HUDEP-2 (cell line): ENCODE measurements around the gene TFEC.

ENCODE experiments used
- DNase-seq, 76 experiments: peaks; one replicate each; lab custom pipeline; 2025; ENCODE audit not compliant: unreplicated experiment in 76 of 76; lab: John Stamatoyannopoulos, UW

TFEC gene

DNA sequence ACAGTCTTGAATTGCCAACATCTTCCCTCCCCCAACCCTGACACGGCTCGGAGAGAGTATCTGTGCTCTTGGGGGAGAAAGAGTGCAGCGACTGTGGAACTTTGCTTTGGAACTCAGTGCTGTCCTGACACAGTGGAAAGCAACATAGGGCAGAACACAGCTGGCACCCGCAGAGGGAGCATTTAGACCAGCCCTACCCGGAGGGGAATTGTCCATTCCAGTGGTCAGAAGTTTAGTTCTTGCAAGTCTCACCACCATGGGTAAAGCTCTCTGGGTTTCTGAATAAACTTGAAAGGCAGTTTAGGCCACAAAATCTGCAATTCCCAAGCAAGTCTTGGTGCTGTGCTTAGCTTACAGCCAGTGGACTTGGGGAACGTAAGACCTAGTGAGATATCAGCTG lies 34.9 kb downstream of the TFEC start:
- DNase-seq: no peak

DNA sequence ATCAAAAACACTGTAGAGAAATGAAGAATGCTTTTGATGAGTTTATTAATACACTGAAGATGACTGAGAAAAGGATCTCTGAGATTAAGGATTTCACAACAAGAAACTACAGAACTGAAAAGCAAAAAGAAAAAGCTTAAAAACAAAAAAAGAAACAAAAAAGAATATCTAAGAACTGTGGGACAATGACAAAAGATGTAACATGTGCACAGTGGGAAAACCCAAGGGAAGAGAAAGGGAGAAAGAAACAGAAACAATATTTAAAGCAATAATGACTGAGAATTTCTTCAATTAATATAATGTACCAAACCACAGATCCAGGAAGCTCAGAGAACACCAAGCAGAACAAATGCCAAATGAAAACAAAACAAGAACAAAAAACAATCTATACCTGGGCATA lies 42.2 kb downstream of the TFEC start:
- DNase-seq: no peak

- no peak for DNase-seq
These were observed 43.1 kb downstream of the TFEC start for GRCh38 chr7:115987486-115987885.

- DNase-seq: no peak
These were observed 46.5 kb downstream of the TFEC start for GRCh38 chr7:115984105-115984504.

GRCh38 chr7:115980159-115980558 lies 50.4 kb downstream of the TFEC start:
- DNase-seq: no peak

GRCh38 chr7:115976651-115977050 lies 53.9 kb downstream of the TFEC start:
- DNase-seq: no peak

GRCh38 chr7:115975766-115976165 lies 54.8 kb downstream of the TFEC start:
- DNase-seq: no peak

DNA sequence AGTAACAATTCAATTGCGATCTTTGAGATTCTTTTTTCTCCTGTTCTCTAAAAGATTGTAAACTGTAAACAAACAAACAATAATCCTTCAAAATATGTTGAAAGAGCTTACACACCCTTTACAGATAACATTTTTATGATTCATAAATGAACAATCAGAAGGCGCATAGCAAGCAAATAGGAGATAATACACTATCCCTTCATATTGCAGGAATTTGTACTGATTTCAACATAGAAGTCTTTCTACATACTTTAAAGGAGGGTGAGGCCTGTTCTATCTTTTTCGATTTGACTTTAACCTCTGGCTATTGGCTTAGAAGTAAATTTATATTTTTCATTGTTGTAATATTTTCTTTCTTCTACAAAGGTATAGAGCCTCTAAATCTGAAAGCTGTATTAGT lies 57.2 kb downstream of the TFEC start:
- no peak for DNase-seq

DNA sequence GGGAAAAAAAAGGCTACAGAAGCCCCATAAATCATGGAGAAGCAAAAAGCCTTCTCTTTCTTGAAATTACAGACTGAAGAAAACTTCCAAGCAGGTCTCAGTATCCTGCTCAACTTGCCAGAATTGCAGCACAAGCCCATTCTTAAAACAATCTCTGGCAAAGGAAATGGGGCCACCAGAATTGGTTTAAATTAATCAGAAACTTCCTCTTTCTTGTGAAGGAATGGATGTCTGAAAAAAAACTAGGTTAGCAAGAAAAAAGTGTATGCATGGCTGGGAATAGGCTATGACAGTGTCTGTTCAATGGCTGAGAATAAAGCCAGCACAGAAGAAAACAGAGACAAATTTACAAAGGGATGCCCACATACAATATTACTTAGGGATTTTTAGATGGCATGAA lies 59.1 kb downstream of the TFEC start:
- no peak for DNase-seq

DNA sequence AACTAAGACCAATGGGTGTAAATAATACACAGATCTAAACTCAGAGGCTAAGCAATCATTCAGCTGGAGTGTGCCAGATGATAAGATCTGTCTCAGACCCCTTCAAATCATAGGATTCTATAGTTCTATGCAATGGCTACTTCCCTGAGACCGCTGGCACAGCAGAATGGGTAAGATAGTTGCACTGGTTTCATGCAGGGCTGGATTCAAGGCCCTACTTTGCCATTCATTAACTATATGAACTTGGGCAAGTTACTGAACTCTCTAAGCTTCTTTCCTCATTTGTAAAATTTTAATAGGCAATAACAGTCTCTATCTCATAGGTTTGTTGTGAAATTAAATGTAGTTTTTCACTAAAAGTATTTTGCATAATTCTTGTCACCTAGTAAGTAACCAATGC lies 62.0 kb downstream of the TFEC start:
- no peak for DNase-seq

- DNase-seq: no peak
These were observed 62.4 kb downstream of the TFEC start for GRCh38 chr7:115968171-115968570.

- DNase-seq: no peak
These were observed 64.6 kb downstream of the TFEC start for GRCh38 chr7:115965796-115966475.

DNA sequence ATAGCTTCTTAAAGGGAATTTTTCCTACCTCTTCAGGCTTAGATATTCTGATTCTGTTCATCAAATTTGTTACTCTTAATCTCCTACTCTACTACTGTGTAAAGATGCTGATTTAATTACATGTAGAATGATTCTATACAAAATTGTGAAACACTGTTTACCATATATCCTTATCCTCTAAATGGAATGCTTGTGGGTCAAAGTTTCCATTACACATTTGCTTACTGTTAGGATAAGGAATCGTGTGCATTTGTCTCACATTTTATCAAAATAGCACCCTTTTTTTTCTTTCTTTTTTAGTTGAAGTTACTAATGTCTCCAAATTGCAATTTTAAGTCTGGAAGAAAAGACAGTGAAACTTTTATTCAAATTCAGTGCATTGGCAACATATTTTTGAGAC lies 65.3 kb downstream of the TFEC start:
- no peak for DNase-seq

- DNase-seq: no peak
These were observed 65.8 kb downstream of the TFEC start for GRCh38 chr7:115964799-115965198.

DNA sequence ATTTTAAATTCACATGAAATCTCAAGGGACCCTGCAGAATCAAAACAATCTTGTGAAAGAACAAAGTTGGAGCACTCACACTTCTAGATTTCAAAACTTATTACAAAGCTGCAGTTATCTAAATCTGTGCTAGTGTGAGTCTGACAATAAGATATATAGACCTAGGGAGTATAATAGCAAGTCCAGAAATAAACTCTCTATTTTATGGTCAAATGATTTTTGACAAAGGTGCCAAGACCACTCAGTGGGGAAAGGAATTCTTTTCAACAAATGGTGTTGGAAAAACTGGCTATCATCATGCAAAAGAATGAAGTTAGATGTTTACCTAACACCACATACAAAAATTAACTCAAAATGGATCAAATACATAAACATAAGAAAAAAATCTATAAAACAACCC lies 68.2 kb downstream of the TFEC start:
- no peak for DNase-seq

- no peak for DNase-seq
These were observed 76.8 kb downstream of the TFEC start for GRCh38 chr7:115953592-115954255.

DNA sequence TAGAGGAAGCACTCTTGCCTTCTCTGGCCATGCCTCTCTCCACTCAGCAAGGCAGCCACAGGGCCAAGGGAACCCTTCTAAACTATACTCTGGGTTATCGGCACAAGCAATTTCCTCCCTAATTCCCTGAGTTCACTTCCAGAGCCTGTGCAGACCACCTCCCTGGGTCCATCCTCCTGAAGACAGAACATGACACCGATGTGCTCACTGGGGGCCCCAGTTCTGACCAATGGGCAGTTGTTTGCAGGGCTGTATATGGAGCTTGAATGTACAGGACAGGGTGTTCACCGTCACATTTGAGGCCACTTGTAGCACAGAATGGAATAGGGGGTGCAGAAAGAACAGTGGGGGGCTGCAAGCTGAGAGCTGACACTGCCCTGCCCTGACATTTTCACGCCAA lies 77.7 kb downstream of the TFEC start:
- DNase-seq: no peak

DNA sequence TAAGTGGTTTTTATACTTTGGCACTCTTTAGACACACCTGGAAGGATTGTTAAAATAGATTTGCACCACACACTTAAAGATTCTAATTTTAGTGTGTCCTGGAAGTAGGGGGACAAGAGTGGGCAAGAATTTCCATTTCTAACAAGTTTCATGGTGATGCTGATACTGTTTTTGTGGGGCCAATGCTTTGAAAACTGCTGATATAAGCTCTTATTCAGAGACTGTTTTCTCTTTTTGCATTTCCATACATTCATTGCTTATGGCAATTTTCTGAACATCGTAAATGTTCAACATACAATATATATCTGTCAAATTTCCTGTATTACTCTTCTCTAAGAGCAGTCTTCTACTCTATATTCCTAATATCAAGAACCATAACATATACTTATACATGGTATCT lies 79.0 kb downstream of the TFEC start:
- no peak for DNase-seq

- no peak for DNase-seq
These were observed 88.8 kb downstream of the TFEC start for GRCh38 chr7:115941703-115942268.

GRCh38 chr7:115940460-115941060 lies 90.0 kb downstream of the TFEC start:
- DNase-seq: no peak

DNA sequence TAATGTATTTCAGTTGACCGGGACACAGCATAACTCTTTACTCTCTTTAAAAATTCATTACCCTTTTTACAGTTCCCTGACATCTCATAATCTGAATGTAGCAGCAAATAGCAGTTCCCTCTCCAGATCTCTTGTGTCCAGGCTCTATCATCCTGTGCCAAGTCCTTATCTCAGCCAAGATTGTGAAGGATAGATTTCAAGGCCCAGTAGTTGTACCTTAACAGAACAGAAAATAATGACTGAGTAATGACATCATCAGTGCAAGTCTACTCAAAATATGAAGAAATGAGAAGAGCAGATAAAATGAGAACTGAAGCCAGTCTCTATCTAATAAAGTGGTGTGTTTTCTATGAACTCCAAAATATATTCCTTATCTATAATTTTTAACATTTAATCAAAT lies 92.6 kb downstream of the TFEC start:
- DNase-seq: no peak

DNA sequence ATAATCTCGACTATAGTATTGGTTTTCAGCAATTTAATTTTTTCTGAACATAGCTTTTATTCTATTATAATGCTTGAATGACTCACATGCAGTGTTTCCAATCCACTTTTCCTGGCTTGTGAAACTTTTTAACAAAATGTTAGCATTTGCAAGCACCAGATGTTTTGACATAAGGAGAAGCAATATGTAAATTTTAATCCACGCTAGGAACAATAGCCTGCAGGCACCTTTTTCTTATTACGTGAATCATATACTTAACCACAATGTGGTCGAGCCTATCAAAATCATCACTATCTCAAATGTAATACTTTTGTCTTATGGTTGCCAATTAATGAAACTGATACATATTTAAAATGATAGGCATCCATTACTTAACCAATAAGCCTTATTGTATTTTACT lies 97.1 kb downstream of the TFEC start:
- DNase-seq: no peak
